Right lobe of liver (tissue), 6 donors: Measurements from ENCODE around the gene ACSL3. TPM values are rescaled to one million over a fixed set of nuclear protein-coding genes. Genes with fewer than 3 reads are reported as not detected.

Source experiments
- ATAC-seq, 4 donors: fragments of 200-7000 bp; cut with Tn5 transposase; one replicate each; pipeline ENCODE4 v1.9.1; 2020; ENCODE audit warnings: mild to moderate bottlenecking in 4 of 4, moderate library complexity in 4 of 4
- DNase-seq, 3 donors: peaks; one replicate each; pipeline ENCODE4 v3.0.0-alpha.2; 2020
- H3K27ac ChIP-seq, 3 donors: fragments of 200-600 bp; one replicate each; pipeline ENCODE4 v1.8.0; 2022
- H3K27me3 ChIP-seq, 2 donors: fragments of 200-600 bp; one replicate each; pipeline ENCODE4 v1.8.0; 2022
- H3K36me3 ChIP-seq, 4 donors: fragments of 200-600 bp; sonication (generic) in 1 of 4; one replicate each; pipeline versions ENCODE4 v1.5.1 to v1.8.0; 2017 to 2022; ENCODE audit warnings: control low read depth in 1 of 4
- H3K4me1 ChIP-seq, 4 donors: fragments of 200-600 bp; sonication (generic) in 1 of 4; one replicate each; pipeline versions ENCODE4 v1.5.1 to v1.8.0; 2017 to 2022; ENCODE audit warnings: control low read depth in 1 of 4
- H3K4me3 ChIP-seq, 3 donors: fragments of 200-600 bp; one replicate each; pipeline ENCODE4 v1.8.0; 2022
- H3K9me3 ChIP-seq, 4 donors: fragments of 200-600 bp; sonication (generic) in 1 of 4; one replicate each; pipeline versions ENCODE4 v1.5.1 to v1.8.0; 2017 to 2022; ENCODE audit warnings: control low read depth in 1 of 4
- CTCF ChIP-seq, 4 donors: fragments of 200-600 bp in 3 of 4; fragments of 450-650 bp in 1 of 4; IDR thresholded peaks; one replicate each; pipeline versions ENCODE4 v1.5.1 to v1.8.0; 2016 to 2022; ENCODE audit warnings: antibody characterized with exemption in 4 of 4, mild to moderate bottlenecking in 2 of 4
- POLR2A ChIP-seq: fragments of 450-650 bp; IDR thresholded peaks from one replicate; pipeline ENCODE4 v1.6.1; 2017; ENCODE audit warnings: antibody characterized with exemption, mild to moderate bottlenecking
- WGBS: methylation state at CpG from one replicate; pipeline ENCODE4 v1.1.6; 2018; ENCODE audit warnings: low coverage, low lambda C conversion rate; ENCODE audit not compliant: insufficient coverage; ENCODE audit errors: missing lambda C conversion rate; 5-methylcytosine and 5-hydroxymethylcytosine counted together
- intact Hi-C, 2 donors: fragments of 100-400 bp; cut with DNase I; formaldehyde crosslinking; loops; one replicate each; pipeline versions ENCODE4 v1.11.2 to v1.14.1; 2022
- total RNA-seq, 6 experiments: library from RNA; depleted of rRNA in 2 of 6; stranded (reverse); fragments of >200 nt in 2 of 6; fragmentation: NEBNext Ultra II Directional in 3 of 6; extraction: Animal tissue kit (Norgen Biotek cat#: 25700) in 3 of 6; gene quantifications; one replicate each; pipeline versions ENCODE4 v1.1.0 to v1.2.4, GENCODE V29; 2016 to 2023
- donor health status: DM: no; HTN: yes; CAD: no.
- donor health status: DM: no; HTN: no; CAD: no.
- donor health status: DM: no; HTN: no; CAD: no.
- donor health status: DM: no; HTN: yes; CAD: no.
- donor health status: DM: no; HTN: yes; CAD: no.

Gene ACSL3
- total RNA-seq, 6 experiments from 2014 or later = 31.1 to 73.0 (median 49.9) TPM

- Histone ChIP-seq H3K4me3 (no peak overlapping the region), H3K27me3 (no peaks in the 10 kb centered on the region), H3K27ac (no peak overlapping the region), H3K36me3 (no peaks in the 10 kb centered on the region), H3K4me1 (peaks cover 0 to 24% (median 4%) of the 10 kb centered on the region in 4 donors), H3K9me3 (no peaks in the 10 kb centered on the region)
- intact Hi-C loops = no loop called here
- TF ChIP-seq POLR2A = no peak
- TF ChIP-seq CTCF (IDR thresholded peaks at IDR 0.05) = no peak
- ATAC-seq (no peak), DNase-seq (no peak)
- WGBS = 88% methylated on average over 4 of the region's 4 CpGs
Observed at GRCh38 chr2:222893716-222894115, 32.9 kb downstream of the ACSL3 start.

GRCh38 chr2:222895144-222895543, 34.3 kb downstream of the ACSL3 start:
- no peak overlapping the region for H3K4me3 ChIP-seq
- H3K9me3 ChIP-seq = no peaks in the 10 kb centered on the region
- no peaks in the 10 kb centered on the region for H3K27me3 ChIP-seq
- peaks cover 0 to 33% (median 6%) of the 10 kb centered on the region in 4 donors for H3K4me1 ChIP-seq
- intact Hi-C loops = no loop called here
- no peak for ATAC-seq
- H3K36me3 ChIP-seq = no peaks in the 10 kb centered on the region
- no CpG with 5 or more reads among the region's 1 CpG for WGBS
- TF ChIP-seq CTCF (IDR thresholded peaks at IDR 0.05) = no peak
- no peak for TF ChIP-seq POLR2A
- H3K27ac ChIP-seq = no peak overlapping the region
- DNase-seq = no peak

- peaks cover 0 to 23% (median 6%) of the 10 kb centered on the region in 4 donors for H3K4me1 ChIP-seq
- no peak overlapping the region for H3K4me3 ChIP-seq
- DNase-seq = no peak
- H3K9me3 ChIP-seq = no peaks in the 10 kb centered on the region
- H3K27ac ChIP-seq = no peak overlapping the region
- 50% methylated on average over 2 of the region's 3 CpGs for WGBS
- H3K36me3 ChIP-seq = no peaks in the 10 kb centered on the region
- TF ChIP-seq POLR2A = no peak
- TF ChIP-seq CTCF (IDR thresholded peaks at IDR 0.05) = no peak
- intact Hi-C loops = no loop called here
- H3K27me3 ChIP-seq = no peaks in the 10 kb centered on the region
- peak in 2 of 4 donors; percentile 26 to 32 for ATAC-seq
Observed at GRCh38 chr2:222897898-222898297, 37.1 kb downstream of the ACSL3 start.

- Histone ChIP-seq H3K27me3 (no peaks in the 10 kb centered on the region), H3K9me3 (no peaks in the 10 kb centered on the region), H3K36me3 (no peaks in the 10 kb centered on the region), H3K4me1 (peaks cover 0 to 32% (median 8%) of the 10 kb centered on the region in 4 donors), H3K27ac (no peak overlapping the region), H3K4me3 (no peak overlapping the region)
- intact Hi-C loops = loop anchor here in 1 of 2 donors (10.0 kb wide), 1 partner anchor 195 kb away; no protein-coding TSS in a partner anchor
- ATAC-seq (no peak), DNase-seq (no peak)
- no peak for TF ChIP-seq CTCF (IDR thresholded peaks at IDR 0.05)
- TF ChIP-seq POLR2A = no peak
- WGBS = 80% methylated on average over 17 of the region's 17 CpGs
Observed at GRCh38 chr2:222899413-222900181, 38.8 kb downstream of the ACSL3 start.
